Stimulated activated CD8-positive, alpha-beta memory T cell treated with anti-CD3 and anti-CD28 coated beads, Interleukin-4, amount 100 ng/mL, for 1 hour (primary cell): Measurements from ENCODE around the gene TRIM29.
"Not testable (repeated sequence)": the region's sequence is repeated elsewhere in the genome, so short reads cannot be mapped to it uniquely, and the experiment has no call there.

ENCODE experiments used
- DNase-seq, 2 donors: peaks; one replicate each; pipeline ENCODE4 v3.0.0-alpha.2; 2020; ENCODE audit warnings: low read depth in 2 of 2, low spot score in 1 of 2

TRIM29 gene

GRCh38 chr11:120137611-120138521 is at the start of gene TRIM29:
TRIM29 (minus strand) TSS chr11:120138113; CDS start chr11:120138031, 82 bp downstream.
- DNase-seq = no peak

- DNase-seq = no peak
These were observed 49.1 kb upstream of the TRIM29 start for GRCh38 chr11:120186774-120187591.

- DNase-seq = no peak
These were observed 48.5 kb upstream of the TRIM29 start for GRCh38 chr11:120186456-120186773.

- DNase-seq = no peak
These were observed 48.0 kb upstream of the TRIM29 start for GRCh38 chr11:120185706-120186455.

- DNase-seq = no peak
These were observed 47.2 kb upstream of the TRIM29 start for GRCh38 chr11:120184946-120185705.

- no peak for DNase-seq
These were observed 46.5 kb upstream of the TRIM29 start for GRCh38 chr11:120184371-120184945.

- DNase-seq = no peak
These were observed 45.8 kb upstream of the TRIM29 start for GRCh38 chr11:120183701-120184141.

GRCh38 chr11:120182790-120183491 is 45.0 kb upstream of the TRIM29 start:
- DNase-seq = no peak

- no peak for DNase-seq
These were observed 44.5 kb upstream of the TRIM29 start for GRCh38 chr11:120182372-120182771.

GRCh38 chr11:120181376-120181975 is 43.6 kb upstream of the TRIM29 start:
- DNase-seq = no peak

- DNase-seq = no peak
These were observed 42.8 kb upstream of the TRIM29 start for GRCh38 chr11:120180551-120181232.

- not testable (repeated sequence) for DNase-seq
These were observed 42.1 kb upstream of the TRIM29 start for GRCh38 chr11:120180063-120180462.

GRCh38 chr11:120179057-120179672 is 41.3 kb upstream of the TRIM29 start:
- no peak for DNase-seq

- no peak for DNase-seq
These were observed 40.7 kb upstream of the TRIM29 start for GRCh38 chr11:120178561-120179056.

- no peak for DNase-seq
These were observed 37.0 kb upstream of the TRIM29 start for GRCh38 chr11:120174866-120175265.

GRCh38 chr11:120173807-120174206 is 35.9 kb upstream of the TRIM29 start:
- no peak for DNase-seq

GRCh38 chr11:120173019-120173705 is 35.2 kb upstream of the TRIM29 start:
- no peak for DNase-seq
